PFSK-1 (cell line): ENCODE measurements around the gene CYP2S1.

Experiments
- POLR2AphosphoS5 ChIP-seq: IDR thresholded peaks from 2 replicates; pipeline ENCODE4 v1.6.1; 2012; ENCODE audit warnings: low read depth, mild to moderate bottlenecking, control low read depth, low read length, moderate library complexity
- SIN3A ChIP-seq: IDR thresholded peaks from 2 replicates; pipeline ENCODE4 v1.6.1; 2012; ENCODE audit warnings: mild to moderate bottlenecking, low read length, moderate library complexity, borderline replicate concordance; ENCODE audit not compliant: insufficient read depth
- TF ChIP-seq, protein P1 (sequence below), 2 experiments: IDR thresholded peaks; 2 replicates each; pipeline versions ENCODE4 v1.6.1 to v1.8.0; 2011 to 2012; ENCODE audit warnings: low read depth in 2 of 2, low read length in 2 of 2, control low read depth in 1 of 2, inconsistent platforms in 1 of 2, mild to moderate bottlenecking in 1 of 2, moderate library complexity in 1 of 2; ENCODE audit not compliant: insufficient read depth in 1 of 2

GRCh38 chr19:41249707-41250423 lies 56.8 kb downstream of the CYP2S1 start:
- TF ChIP-seq, protein P1, sequence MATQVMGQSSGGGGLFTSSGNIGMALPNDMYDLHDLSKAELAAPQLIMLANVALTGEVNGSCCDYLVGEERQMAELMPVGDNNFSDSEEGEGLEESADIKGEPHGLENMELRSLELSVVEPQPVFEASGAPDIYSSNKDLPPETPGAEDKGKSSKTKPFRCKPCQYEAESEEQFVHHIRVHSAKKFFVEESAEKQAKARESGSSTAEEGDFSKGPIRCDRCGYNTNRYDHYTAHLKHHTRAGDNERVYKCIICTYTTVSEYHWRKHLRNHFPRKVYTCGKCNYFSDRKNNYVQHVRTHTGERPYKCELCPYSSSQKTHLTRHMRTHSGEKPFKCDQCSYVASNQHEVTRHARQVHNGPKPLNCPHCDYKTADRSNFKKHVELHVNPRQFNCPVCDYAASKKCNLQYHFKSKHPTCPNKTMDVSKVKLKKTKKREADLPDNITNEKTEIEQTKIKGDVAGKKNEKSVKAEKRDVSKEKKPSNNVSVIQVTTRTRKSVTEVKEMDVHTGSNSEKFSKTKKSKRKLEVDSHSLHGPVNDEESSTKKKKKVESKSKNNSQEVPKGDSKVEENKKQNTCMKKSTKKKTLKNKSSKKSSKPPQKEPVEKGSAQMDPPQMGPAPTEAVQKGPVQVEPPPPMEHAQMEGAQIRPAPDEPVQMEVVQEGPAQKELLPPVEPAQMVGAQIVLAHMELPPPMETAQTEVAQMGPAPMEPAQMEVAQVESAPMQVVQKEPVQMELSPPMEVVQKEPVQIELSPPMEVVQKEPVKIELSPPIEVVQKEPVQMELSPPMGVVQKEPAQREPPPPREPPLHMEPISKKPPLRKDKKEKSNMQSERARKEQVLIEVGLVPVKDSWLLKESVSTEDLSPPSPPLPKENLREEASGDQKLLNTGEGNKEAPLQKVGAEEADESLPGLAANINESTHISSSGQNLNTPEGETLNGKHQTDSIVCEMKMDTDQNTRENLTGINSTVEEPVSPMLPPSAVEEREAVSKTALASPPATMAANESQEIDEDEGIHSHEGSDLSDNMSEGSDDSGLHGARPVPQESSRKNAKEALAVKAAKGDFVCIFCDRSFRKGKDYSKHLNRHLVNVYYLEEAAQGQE (IDR thresholded peaks at IDR 0.05; ENCODE audit: insufficient read depth in 1 of 2, low read depth in 2 of 2, low read length in 2 of 2): no peak
- TF ChIP-seq SIN3A (no peak), POLR2AphosphoS5 (no peak)
